ENCODE measurements around the gene KLK10.

KLK10 gene

DNA sequence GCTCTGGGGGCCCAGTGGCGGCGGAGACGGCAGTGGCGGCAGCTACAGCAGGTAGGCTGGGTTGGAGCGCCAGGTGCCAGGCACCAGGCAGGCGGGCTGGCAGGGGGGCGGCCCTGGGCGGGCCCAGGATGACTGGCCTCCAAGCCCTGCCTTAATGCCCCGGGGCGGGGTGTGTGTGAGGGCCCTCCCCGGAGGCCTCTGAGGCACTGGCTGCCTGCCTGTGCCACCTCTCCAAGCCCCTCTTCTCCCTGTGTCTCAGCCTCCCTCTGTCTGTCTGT lies 7.0 kb upstream of the KLK10 start, which contains the start of gene KLK11:
TSS of gene KLK11 (minus strand) at position 63 of the 278 bp plus-strand sequence. CDS start 985 bp downstream, outside the sequence.
- DNase-seq (ENCODE audit: low read depth in 3 of 3): no peak

DNA sequence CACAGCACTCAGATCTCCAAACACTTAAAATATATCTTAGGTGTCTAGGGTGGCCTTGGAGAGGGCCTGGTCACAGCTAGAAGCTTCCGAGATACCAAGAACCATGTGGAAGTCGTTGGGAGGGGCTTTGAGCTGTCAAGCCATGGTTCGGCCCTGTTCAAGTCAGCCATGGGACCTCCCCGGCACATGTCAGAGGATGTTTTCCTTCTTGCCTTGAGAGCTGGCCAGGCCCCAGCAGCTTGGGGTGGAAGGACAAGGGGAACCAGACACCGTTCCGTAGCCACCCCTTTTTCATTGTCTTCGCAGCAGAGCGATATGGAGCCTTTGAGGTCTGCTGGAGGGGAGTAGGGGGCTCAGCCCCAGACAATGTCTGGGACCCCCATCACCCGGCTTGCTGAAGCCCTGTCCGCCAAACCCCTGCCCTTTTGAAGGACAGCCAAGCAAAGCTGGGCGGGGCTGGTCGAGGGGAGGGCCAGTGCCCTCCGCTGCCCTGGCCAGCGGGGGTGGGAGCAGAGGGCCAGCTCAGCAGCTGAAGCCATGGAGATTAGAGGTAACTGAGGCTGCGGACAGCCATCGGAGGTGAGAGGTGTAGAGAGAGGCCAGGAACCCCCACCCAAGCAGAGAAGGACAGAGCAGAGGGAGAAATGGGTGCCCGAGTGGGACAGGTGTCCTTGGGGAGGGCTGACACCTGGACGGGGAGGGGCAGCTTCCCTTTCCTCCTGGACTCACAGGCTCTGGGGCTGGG lies 6.5 kb upstream of the KLK10 start:
- no peak for DNase-seq (ENCODE audit: low read depth in 3 of 3)

- no peak for DNase-seq (ENCODE audit: low read depth in 3 of 3)
Measured at GRCh38 chr19:51025401-51025800, 5.9 kb upstream of the KLK10 start.

GRCh38 chr19:51024924-51025323 lies 5.4 kb upstream of the KLK10 start:
- DNase-seq (ENCODE audit: low read depth in 3 of 3): no peak

GRCh38 chr19:51023946-51024345 lies 4.4 kb upstream of the KLK10 start:
- DNase-seq (ENCODE audit: low read depth in 3 of 3): no peak

- no peak for DNase-seq (ENCODE audit: low read depth in 3 of 3)
Measured at GRCh38 chr19:51022526-51022925, 3.0 kb upstream of the KLK10 start.

DNA sequence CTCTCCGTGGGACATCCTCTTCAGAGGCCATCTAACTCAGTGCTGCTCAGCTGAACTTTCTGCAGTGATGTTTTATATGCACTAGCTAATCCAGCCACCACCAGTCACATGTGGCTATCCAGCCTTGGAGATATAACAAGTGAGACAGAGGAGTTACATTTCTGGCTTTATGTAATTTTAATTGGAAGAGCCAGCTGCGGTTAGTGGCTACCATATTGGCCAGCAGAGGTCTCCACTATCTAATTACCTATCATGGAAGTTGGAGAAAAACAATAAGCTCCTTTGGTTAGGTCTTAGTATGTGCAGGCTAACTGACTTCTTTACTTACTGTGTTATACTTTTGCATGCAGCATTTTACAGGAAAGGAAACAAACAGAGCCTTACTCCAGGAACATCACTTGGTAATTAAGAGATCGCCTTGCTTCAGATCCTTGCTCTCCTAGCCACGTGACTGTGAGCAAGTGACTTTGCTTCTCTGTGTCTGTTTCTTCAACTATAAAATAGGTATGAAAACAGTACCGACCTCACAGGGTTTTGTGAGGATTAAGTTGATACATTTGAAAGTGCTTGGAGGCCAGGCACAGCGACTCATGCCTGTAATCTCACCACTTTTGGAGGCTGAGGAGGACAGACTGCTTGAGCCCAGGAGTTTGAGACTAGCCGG lies 1.6 kb upstream of the KLK10 start:
- DNase-seq (ENCODE audit: low read depth in 3 of 3): no peak

DNA sequence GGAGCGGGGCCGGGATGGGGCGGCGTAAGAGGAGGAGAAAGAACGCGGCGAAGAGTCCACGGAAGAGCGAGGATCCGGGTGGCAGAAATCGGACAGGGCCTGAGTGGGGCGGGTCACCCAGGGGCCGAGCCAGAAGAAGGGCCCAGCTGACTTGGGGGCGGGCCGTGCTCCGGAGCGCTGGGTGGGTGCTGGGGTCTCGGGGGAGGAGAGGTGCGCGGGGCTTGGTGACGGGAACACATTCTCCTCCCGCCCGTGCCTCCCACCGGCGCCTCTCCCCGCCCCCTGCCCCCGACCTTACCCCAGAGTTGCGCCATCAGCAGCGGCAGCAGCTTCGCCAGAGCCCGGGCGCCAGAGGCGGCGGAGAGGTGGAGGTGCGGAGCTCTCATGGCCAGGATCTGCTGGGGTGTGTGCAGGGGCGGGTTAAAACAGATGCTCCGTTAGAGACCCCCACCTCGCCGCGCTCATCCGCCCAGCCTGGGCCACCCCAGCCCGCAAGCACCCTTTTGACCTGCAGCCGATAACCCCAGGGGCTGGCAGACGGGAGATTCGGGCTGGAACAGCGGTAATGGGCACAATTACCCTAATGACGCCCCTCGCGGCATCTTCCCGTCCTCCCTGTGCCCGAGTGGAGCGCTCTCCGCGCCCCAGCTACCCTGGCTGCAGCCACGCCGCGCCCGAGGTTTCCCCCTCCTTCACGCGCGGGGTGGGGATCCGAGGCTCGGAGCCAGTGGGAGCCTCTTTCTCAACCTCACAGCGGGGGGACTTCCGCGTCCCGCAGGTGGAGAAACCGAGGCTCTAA lies 565 bp downstream of the KLK10 start:
- DNase-seq (ENCODE audit: low read depth in 3 of 3): no peak

DNA sequence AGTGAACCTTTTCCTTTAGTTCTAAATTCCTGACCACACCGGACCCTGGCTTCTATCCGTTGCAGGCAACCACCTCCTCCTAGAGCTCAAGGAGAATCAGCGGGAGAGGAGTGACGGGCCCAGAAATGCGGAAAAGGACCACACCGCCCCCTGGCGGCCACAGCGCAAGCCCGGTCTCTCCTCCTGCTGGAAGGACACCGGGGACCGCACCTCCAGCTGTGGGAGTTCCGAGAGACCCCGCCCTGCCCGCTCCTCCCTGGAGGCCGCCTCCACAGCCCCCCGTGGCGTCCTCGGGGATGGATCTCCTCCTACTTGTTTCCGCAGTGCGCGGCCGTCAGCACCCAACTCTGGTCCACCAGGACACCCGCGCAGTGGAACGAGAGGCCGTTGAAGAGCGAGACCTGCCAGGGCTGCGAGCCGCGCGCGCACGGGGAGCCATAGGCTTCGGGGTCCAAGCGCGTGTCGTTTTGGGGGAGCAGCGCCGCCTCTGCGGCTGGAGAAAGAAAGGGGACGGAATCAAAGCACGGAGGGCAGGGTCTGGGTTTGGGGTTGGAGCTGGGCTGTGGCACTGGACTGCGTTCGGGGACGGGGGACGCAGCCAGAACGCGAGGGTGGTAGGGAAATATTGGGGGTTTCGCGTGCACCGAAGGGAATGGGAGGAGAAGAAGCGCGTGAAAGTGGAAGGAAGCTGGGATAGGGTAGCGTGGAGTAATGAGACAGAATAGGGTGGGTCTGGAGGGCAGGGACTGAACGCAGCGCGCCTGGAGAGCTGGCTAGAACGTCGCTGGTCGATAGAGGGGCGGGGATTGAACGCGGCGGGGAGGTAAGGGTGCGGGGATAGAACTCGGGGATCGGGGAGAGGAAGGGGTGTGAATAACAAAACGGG lies 2.5 kb downstream of the KLK10 start:
- peak; percentile 30 to 53 (median 36) for DNase-seq (ENCODE audit: low read depth in 3 of 3)

GRCh38 chr19:51015691-51016267 lies 3.7 kb downstream of the KLK10 start:
- DNase-seq (ENCODE audit: low read depth in 3 of 3): no peak

DNA sequence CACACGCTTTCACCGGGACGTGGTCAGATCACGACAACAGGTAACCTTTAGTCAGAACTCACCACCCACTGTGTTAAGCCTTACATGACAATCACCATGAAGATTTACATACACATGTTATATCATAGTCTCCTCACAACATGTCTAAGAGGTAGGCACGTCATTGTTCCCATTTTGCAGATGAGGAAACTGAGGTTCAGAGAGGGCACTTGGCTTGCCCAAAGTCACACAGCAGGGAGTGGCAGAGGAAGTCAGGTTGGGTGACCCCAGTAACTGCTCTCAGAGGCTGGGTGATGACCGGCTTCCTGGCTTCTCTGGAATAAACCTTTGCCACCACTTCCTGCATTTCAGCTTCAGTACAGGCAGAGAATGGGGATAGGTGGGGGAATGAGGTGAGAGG lies 5.3 kb downstream of the KLK10 start:
- DNase-seq (ENCODE audit: low read depth in 3 of 3): no peak

DNA sequence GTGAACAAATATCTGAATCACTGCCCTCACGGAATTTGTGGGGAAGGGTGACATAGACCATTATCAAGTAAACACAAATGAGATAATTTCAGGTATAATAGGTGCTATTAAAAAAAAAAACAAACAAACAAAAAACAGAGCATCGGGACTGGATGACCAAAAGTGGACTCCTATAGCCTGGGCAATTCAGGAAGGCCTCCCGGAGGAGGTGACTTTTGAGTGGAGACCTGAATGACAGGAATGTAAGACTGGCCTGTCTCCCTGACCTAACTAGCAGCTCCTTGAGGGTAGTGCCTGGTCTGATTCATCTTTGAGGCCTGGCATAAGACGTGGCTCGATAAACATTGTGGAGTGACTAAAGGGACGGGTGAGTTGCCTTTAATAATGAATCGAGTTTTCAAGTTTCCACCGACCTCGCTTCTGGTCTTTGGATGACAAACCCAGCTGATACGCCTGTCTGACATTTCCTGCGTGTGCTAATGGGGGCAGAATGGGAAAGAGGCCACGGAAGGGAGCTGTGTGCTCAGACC lies 6.8 kb downstream of the KLK10 start:
- DNase-seq (ENCODE audit: low read depth in 3 of 3): no peak

DNA sequence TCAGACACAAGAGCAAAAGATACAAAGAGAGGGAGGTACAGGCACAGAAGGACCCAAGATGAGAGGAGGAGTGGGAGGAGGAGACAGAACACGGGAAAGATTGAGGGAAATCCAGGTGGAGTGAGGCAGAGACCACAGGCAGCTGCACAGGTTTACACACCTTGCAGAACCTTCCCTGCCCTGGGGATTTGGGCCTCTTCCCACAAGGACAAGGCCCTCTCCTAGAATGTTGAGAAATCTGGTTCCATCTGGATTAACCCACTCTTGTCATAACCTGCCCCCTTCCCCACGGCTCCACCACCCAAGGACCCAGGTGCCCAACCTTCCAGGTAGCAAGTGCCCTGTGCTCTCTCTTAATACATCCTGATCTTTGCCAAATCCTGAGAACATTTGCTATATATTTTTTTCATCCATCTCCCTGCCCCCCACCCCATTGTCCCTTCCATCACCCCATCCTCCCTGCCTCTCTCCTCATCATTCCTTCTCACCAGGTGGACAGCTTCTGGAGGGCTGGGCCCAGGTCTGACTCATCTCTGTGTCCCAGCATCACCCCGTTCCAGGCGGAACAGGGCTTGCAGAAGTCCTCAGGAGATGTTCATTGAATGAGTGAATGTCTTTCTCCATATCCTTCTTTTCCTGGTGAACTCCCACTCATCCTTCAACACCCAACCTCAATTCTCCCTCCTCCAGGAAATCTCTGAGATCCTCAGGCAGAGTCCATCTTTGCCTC lies 9.3 kb downstream of the KLK10 start:
- no peak for DNase-seq (ENCODE audit: low read depth in 3 of 3)

DNA sequence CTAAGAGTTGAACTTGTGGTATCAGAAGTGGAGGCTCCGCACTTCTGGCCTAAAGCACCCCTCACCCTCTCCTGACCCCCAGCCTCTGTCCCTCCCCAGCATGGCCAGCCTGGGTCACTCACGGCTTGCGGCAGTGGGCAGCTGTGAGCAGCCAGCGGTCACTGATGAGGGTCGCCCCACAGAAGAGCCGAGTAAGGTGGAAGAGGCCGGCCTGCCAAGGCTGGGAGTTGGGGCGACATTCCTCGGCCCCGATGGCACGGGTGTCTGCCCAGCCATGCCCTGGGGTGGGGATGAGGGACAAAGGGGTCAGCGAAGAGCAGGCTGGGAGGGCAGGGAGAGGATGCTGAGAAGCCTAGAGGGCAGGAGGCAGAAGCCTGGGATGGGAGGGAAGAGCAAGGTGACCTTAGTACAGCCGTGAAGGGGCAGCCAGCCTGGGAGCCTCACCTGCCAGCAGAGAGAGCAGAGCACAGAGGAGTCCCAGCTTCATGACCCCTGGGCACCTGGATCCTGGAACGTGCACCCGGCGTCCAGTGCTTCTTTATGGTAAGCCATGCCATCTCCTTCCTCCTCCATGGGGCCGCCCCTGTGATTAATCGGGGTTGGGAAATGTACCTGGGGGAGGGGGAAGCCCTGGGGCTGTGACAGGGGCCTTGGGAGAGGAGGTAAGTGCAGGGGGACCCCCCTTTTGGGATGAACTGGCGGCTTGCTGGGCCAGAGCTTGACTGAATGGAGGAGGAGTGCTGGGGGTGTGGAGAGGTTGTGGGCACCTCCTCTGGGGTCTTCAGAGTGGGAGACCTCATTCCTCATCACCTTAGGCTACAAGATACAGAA lies 10.2 kb downstream of the KLK10 start:
- DNase-seq (ENCODE audit: low read depth in 3 of 3): no peak

GRCh38 chr19:51007488-51007887 lies 12.0 kb downstream of the KLK10 start:
- DNase-seq (ENCODE audit: low read depth in 3 of 3): no peak

GRCh38 chr19:51006406-51006805 lies 13.1 kb downstream of the KLK10 start:
- no peak for DNase-seq (ENCODE audit: low read depth in 3 of 3)

DNA sequence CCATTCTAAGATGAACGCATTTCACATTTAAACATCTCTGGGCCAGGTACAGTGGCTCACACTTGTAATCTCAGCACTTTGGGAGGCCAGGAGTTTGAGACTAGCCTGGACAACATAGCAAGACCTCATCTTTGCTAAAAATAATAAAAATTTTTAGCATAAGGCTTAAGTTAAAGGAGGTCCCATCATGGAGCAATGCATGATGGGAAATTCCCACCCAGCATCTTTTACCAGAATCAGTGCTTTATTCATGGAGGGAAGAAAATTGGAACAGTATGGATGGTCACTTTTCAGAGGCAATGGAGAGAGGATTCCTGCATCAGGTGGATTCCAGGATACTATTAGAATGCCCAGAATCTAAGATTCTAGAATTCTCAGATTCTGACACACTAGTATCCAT lies 14.3 kb downstream of the KLK10 start:
- no peak for DNase-seq (ENCODE audit: low read depth in 3 of 3)

DNA sequence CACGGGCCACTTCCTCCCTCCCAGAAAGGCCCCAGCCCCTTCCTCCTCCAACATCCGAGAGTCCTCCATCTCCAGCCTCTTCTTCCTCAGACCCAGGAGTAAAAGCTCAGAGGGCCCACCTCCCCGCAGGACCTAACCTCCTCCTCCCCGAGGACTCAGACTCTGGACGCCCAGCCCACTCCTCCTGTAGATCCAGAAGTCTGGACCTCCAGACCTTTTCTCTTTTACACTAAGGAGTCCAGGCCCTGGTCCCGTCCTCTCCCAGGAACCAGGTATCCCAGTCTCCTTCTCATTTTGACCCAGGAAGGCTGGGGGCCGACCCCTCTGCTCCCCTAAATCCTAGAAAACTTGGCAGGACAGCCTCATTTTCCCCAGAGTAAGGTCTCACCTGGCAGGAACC lies 16.2 kb downstream of the KLK10 start:
- no peak for DNase-seq (ENCODE audit: low read depth in 3 of 3)

DNA sequence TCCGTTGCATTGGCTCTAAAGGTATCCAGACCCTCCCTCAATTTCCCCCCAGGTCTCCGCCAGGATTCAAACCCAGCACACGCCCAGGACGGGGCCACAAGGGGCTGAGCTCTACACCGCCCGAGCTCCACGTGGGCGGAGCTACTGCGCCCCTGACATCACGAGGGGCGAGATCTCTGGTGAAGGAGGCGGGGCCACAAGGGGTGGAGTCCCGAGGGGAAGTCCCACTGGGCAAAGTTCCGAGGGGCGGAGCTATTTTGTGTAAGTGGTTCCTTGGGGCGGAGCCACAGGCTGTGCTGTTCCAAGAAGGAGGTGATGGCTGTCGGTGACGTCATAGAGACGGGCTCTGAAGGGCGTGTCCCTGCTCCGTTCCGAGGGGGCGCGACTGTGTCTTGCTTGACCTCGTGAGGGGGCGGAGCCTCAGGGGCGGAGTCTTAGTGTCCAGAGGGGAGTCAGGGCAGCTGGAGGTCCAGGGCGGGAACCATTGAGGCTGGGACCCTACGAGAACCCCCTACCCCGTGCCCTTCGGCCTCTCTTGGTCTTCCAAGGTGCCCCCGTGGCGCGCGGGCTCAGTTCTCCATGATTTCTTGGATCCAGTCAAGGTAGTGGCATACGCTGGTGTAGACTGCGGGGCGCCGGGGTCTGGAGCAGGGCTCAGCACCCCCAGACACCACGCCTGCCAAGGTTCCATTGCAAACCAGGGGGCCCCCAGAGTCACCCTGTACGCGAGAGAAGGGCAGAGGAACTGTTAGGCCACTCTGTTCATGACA lies 16.8 kb downstream of the KLK10 start:
- DNase-seq (ENCODE audit: low read depth in 3 of 3): peak in 2 of 3 donors; percentile 23 to 26
